Astrocyte (in vitro differentiated cells and primary cell): ENCODE measurements around the gene LRMDA.

Source experiments
- EZH2 ChIP-seq: IDR thresholded peaks from 2 replicates; pipeline ENCODE4 v1.6.1; 2012; ENCODE audit warnings: mild to moderate bottlenecking, low read length, inconsistent platforms; ENCODE audit not compliant: insufficient read depth
- TF ChIP-seq, protein P1 (sequence below): IDR thresholded peaks from 2 replicates; pipeline ENCODE4 v1.5.1; 2011; ENCODE audit warnings: low read depth, mild to moderate bottlenecking, inconsistent platforms, low read length, moderate library complexity; ENCODE audit not compliant: insufficient read depth

DNA sequence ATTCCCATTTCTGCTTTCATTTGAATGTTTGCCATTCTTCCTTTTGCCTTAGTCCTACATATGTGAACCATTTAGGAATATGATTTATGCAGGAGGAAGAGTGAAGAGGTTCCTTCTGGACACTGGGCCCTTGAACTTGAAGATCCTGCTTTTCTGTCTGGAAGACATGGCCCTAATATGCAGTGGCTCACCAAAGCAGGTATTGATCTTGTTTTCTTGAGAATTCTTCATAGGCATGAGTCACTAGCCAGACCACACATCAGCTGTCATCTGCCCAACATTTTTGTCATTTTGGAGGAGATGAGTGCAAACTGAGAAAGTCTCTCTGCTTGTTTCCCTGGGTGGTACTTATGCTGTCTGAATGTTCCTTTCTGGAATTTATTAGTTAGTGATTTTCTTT is 382.6 kb downstream of the LRMDA start:
- TF ChIP-seq, protein P1, sequence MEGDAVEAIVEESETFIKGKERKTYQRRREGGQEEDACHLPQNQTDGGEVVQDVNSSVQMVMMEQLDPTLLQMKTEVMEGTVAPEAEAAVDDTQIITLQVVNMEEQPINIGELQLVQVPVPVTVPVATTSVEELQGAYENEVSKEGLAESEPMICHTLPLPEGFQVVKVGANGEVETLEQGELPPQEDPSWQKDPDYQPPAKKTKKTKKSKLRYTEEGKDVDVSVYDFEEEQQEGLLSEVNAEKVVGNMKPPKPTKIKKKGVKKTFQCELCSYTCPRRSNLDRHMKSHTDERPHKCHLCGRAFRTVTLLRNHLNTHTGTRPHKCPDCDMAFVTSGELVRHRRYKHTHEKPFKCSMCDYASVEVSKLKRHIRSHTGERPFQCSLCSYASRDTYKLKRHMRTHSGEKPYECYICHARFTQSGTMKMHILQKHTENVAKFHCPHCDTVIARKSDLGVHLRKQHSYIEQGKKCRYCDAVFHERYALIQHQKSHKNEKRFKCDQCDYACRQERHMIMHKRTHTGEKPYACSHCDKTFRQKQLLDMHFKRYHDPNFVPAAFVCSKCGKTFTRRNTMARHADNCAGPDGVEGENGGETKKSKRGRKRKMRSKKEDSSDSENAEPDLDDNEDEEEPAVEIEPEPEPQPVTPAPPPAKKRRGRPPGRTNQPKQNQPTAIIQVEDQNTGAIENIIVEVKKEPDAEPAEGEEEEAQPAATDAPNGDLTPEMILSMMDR = no peak
- TF ChIP-seq EZH2 = no peak
